ENCODE data around the gene FBXW4. TPM values are rescaled to one million over a fixed set of nuclear protein-coding genes. Genes with fewer than 3 reads are reported as not detected.
"Not testable (repeated sequence)": the region's sequence is repeated elsewhere in the genome, so short reads cannot be mapped to it uniquely, and the experiment has no call there.

Gene FBXW4
- polyA plus RNA-seq, 1 donor (not counting 4 experiments of a cell fraction or from before 2014, with no cell fraction given) = 22.3 TPM

DNA sequence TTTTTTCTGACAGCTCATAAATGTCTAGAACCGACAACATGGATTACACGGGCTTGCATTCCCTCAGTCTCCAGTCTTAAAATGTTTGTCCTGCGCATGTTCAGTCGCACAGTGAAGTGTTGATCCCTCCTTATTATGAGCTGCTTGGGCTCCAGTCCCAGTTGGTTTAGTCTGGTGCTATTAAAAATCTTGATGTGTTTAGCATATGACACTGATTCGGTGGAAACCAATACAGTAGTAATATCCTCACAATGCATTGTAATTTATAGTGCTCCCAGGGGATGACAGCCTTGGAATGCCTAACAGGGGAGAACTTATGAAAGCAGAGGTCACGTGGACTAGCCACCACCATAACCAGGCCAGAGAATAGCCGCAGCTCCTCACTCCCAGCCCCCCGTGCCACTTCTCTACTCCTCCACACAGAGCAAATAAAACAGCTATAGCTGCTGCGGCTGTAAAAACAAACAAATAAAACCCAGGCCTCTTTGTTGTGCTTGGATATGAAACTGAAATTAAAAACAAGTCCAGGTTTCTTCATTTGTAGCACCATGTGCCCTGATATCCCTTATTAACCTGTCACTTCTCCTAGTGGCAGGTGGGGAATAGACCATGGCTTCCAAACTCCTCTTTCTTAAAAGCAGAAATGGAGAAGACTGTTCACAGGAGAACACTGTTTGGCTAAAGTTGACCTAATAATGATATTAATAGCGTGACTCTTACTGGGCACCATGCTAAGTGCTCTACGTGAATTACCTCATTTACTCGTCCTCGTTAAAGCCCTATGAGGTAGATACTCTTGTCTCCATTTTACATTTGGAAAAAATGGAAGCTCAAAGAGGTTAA is 99.2 kb downstream of the FBXW4 start:
- Histone ChIP-seq H3K27me3 (ENCODE audit: control insufficient read depth, extremely low read depth, insufficient read depth, low read length) (no peaks in the 10 kb centered on the region), H3K4me3 (ENCODE audit: control insufficient read depth in 2 of 3, extremely low read depth in 1 of 3, insufficient read depth in 2 of 3, low read depth in 1 of 3, low read length in 3 of 3) (no peak overlapping the region), H4K20me1 (ENCODE audit: control insufficient read depth, extremely low read depth, insufficient read depth, low read length) (no peaks in the 10 kb centered on the region), H3K9me3 (ENCODE audit: control insufficient read depth, low read depth, low read length) (no peaks in the 10 kb centered on the region), H3K9me1 (ENCODE audit: control insufficient read depth, extremely low read depth, insufficient read depth, low read length) (no peaks in the 10 kb centered on the region), H3K79me2 (ENCODE audit: control insufficient read depth, insufficient read depth, low read length) (no peaks in the 10 kb centered on the region), H3K27ac (ENCODE audit: control insufficient read depth, insufficient read depth, low read length) (no peak overlapping the region), H2AFZ (ENCODE audit: control insufficient read depth, low read length) (no peak overlapping the region), H3K36me3 (ENCODE audit: control insufficient read depth in 2 of 2, extremely low read depth in 1 of 2, insufficient read depth in 2 of 2, low read length in 2 of 2) (peaks cover 2% of the 10 kb centered on the region in 2 experiments), H3K4me2 (ENCODE audit: control insufficient read depth, extremely low read depth, insufficient read depth, low read depth, low read length) (no peak overlapping the region), H3K4me1 (ENCODE audit: control insufficient read depth, extremely low read depth, insufficient read depth, low read length) (no peaks in the 10 kb centered on the region), H3K9ac (ENCODE audit: control insufficient read depth, extremely low read depth, insufficient read depth, low read length) (no peak overlapping the region)
- dilution Hi-C loops (cut with MboI; ENCODE audit: extremely low pct_ligation_motif_present, low sequenced_read_pairs) = no loop called here
- DNase-seq (ENCODE audit: low read depth, low spot score) (no peak), FAIRE-seq (no peak)
- TF ChIP-seq EZH2 (IDR thresholded peaks at IDR 0.05; ENCODE audit: low read length) = no peak
- TF ChIP-seq, protein P1, sequence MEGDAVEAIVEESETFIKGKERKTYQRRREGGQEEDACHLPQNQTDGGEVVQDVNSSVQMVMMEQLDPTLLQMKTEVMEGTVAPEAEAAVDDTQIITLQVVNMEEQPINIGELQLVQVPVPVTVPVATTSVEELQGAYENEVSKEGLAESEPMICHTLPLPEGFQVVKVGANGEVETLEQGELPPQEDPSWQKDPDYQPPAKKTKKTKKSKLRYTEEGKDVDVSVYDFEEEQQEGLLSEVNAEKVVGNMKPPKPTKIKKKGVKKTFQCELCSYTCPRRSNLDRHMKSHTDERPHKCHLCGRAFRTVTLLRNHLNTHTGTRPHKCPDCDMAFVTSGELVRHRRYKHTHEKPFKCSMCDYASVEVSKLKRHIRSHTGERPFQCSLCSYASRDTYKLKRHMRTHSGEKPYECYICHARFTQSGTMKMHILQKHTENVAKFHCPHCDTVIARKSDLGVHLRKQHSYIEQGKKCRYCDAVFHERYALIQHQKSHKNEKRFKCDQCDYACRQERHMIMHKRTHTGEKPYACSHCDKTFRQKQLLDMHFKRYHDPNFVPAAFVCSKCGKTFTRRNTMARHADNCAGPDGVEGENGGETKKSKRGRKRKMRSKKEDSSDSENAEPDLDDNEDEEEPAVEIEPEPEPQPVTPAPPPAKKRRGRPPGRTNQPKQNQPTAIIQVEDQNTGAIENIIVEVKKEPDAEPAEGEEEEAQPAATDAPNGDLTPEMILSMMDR (optimal IDR thresholded peaks at IDR 0.05 in 1 of 3, IDR thresholded peaks at IDR 0.05 in 1 of 3, conservative IDR thresholded peaks at IDR 0.05 in 1 of 3; ENCODE audit: extremely low read depth in 1 of 3, insufficient read depth in 2 of 3, low read length in 3 of 3) = no peak

DNA sequence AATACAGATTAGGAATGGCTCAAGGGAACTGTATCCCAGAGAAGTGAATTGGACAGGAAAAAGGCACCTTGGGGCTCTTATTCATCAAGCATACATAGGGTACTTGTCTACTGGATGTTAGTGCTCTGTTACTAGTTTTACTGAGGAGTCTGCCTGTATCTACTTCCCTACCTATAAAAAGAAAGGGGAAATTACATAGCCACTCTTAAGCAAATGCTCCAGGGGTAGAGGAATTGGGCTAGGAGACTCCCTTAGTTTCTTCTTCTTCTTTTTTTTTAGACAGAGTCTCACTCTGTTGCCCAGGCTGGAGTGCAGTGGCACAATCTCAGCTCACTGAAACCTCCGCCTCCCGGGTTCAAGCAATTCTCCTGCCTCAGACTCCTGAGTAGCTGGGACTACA is 101.6 kb downstream of the FBXW4 start:
- H3K4me1 ChIP-seq (ENCODE audit: control insufficient read depth, extremely low read depth, insufficient read depth, low read length); H3K27ac ChIP-seq (ENCODE audit: control insufficient read depth, insufficient read depth, low read length); H3K79me2 ChIP-seq (ENCODE audit: control insufficient read depth, insufficient read depth, low read length); H3K9me1 ChIP-seq (ENCODE audit: control insufficient read depth, extremely low read depth, insufficient read depth, low read length); H3K9ac ChIP-seq (ENCODE audit: control insufficient read depth, extremely low read depth, insufficient read depth, low read length); H3K4me3 ChIP-seq (ENCODE audit: control insufficient read depth in 2 of 3, extremely low read depth in 1 of 3, insufficient read depth in 2 of 3, low read depth in 1 of 3, low read length in 3 of 3); H4K20me1 ChIP-seq (ENCODE audit: control insufficient read depth, extremely low read depth, insufficient read depth, low read length); H3K4me2 ChIP-seq (ENCODE audit: control insufficient read depth, extremely low read depth, insufficient read depth, low read depth, low read length); DNase-seq (ENCODE audit: low read depth, low spot score); H2AFZ ChIP-seq (ENCODE audit: control insufficient read depth, low read length); FAIRE-seq; H3K36me3 ChIP-seq (ENCODE audit: control insufficient read depth in 2 of 2, extremely low read depth in 1 of 2, insufficient read depth in 2 of 2, low read length in 2 of 2); H3K27me3 ChIP-seq (ENCODE audit: control insufficient read depth, extremely low read depth, insufficient read depth, low read length); dilution Hi-C loops (cut with MboI; ENCODE audit: extremely low pct_ligation_motif_present, low sequenced_read_pairs); H3K9me3 ChIP-seq (ENCODE audit: control insufficient read depth, low read depth, low read length): not testable (repeated sequence)
